OCI-LY7 (cell line): ENCODE results near the gene ESM1.

ENCODE experiments used
- CTCF ChIP-seq: fragments of 200-600 bp; sonication (generic); conservative IDR thresholded peaks from 2 replicates; pipeline ENCODE4 v1.5.1; 2014; ENCODE audit warnings: mild to moderate bottlenecking, antibody characterized with exemption, low read length, moderate library complexity, mixed read lengths
- EZH2phosphoT487 ChIP-seq: fragments of 200-600 bp; sonication (generic); IDR thresholded peaks from 2 replicates; pipeline ENCODE4 v1.6.1; 2018; ENCODE audit warnings: low read depth, borderline replicate concordance, mild to moderate bottlenecking, mixed run types, antibody characterized with exemption, low read length, moderate library complexity, mixed read lengths

GRCh38 chr5:54990841-54991258 is 5.5 kb upstream of the ESM1 start:
- TF ChIP-seq CTCF (no peak), EZH2phosphoT487 (no peak)
